Measurements from ENCODE around the gene XAB2.
"Not testable (repeated sequence)": the region's sequence is repeated elsewhere in the genome, so short reads cannot be mapped to it uniquely, and the experiment has no call there.

Gene XAB2

GRCh38 chr19:7645656-7646425 is 16.5 kb upstream of the XAB2 start:
- POLR2A ChIA-PET = no interaction called here
- CTCF ChIA-PET = no interaction called here
- no peak for DNase-seq (ENCODE audit: low read depth, low spot score)
- H3K4me3 ChIP-seq (ENCODE audit: low read depth, low read length) = no peak overlapping the region
- no peak for TF ChIP-seq CTCF (IDR thresholded peaks at IDR 0.05; ENCODE audit: insufficient read depth, low read length, missing control alignments)

- H3K4me3 ChIP-seq (ENCODE audit: low read depth, low read length) = no peak overlapping the region
- CTCF ChIA-PET = no interaction called here
- POLR2A ChIA-PET = no interaction called here
- no peak for DNase-seq (ENCODE audit: low read depth, low spot score)
- TF ChIP-seq CTCF (IDR thresholded peaks at IDR 0.05; ENCODE audit: insufficient read depth, low read length, missing control alignments) = no peak
Observed at GRCh38 chr19:7645163-7645562, 15.8 kb upstream of the XAB2 start.

GRCh38 chr19:7644550-7644877 is 15.2 kb upstream of the XAB2 start:
- H3K4me3 ChIP-seq (ENCODE audit: low read depth, low read length) = no peak overlapping the region
- TF ChIP-seq CTCF (IDR thresholded peaks at IDR 0.05; ENCODE audit: insufficient read depth, low read length, missing control alignments) = no peak
- POLR2A ChIA-PET = no interaction called here
- CTCF ChIA-PET = interaction anchor here (1.1 kb wide), 1 partner anchor 156 kb away, joined by 3 read pairs; no protein-coding TSS in a partner anchor
- no peak for DNase-seq (ENCODE audit: low read depth, low spot score)

GRCh38 chr19:7643629-7644549 is 14.5 kb upstream of the XAB2 start:
- POLR2A ChIA-PET; DNase-seq (ENCODE audit: low read depth, low spot score); H3K4me3 ChIP-seq (ENCODE audit: low read depth, low read length): not testable (repeated sequence)
- CTCF ChIA-PET = interaction anchor here (1.1 kb wide), 1 partner anchor 157 kb away, joined by 3 read pairs; no protein-coding TSS in a partner anchor

GRCh38 chr19:7643031-7643415 is 13.7 kb upstream of the XAB2 start:
- ChIA-PET CTCF (interaction anchor here (2.8 kb wide), 1 partner anchor 8 kb away, joined by 18 read pairs; no protein-coding TSS in a partner anchor), POLR2A (no interaction called here)
- no peak for DNase-seq (ENCODE audit: low read depth, low spot score)
- no peak for TF ChIP-seq CTCF (IDR thresholded peaks at IDR 0.05; ENCODE audit: insufficient read depth, low read length, missing control alignments)
- no peak overlapping the region for H3K4me3 ChIP-seq (ENCODE audit: low read depth, low read length)

- TF ChIP-seq CTCF (IDR thresholded peaks at IDR 0.05; ENCODE audit: insufficient read depth, low read length, missing control alignments) = no peak
- ChIA-PET CTCF (interaction anchor here (1.6 to 2.8 kb wide), 2 partner anchors 8 to 39 kb away, joined by 5 to 18 read pairs; partner anchors contain the start of gene TRAPPC5), POLR2A (no interaction called here)
Observed at GRCh38 chr19:7642295-7643030, 13.1 kb upstream of the XAB2 start.

More at GRCh38 chr19:7642295-7643030, 13.1 kb upstream of the XAB2 start:
- no peak overlapping the region for H3K4me3 ChIP-seq (ENCODE audit: low read depth, low read length)
- DNase-seq (ENCODE audit: low read depth, low spot score) = no peak

Measured in AG04449 (cell line).